ENCODE measurements around the gene KAT6B.

GRCh38 chr10:74822101-74822500 is 4.3 kb upstream of the KAT6B start:
- TF ChIP-seq POLR2AphosphoS5 (IDR thresholded peaks at IDR 0.05; ENCODE audit: low read depth, low read length), result no peak
- no peak for TF ChIP-seq SIN3A (IDR thresholded peaks at IDR 0.05; ENCODE audit: borderline replicate concordance, insufficient read depth, low read length)
- TF ChIP-seq TAF1 (IDR thresholded peaks at IDR 0.05; ENCODE audit: borderline replicate concordance, insufficient read depth, low read length), result no peak
- TF ChIP-seq, protein P1, sequence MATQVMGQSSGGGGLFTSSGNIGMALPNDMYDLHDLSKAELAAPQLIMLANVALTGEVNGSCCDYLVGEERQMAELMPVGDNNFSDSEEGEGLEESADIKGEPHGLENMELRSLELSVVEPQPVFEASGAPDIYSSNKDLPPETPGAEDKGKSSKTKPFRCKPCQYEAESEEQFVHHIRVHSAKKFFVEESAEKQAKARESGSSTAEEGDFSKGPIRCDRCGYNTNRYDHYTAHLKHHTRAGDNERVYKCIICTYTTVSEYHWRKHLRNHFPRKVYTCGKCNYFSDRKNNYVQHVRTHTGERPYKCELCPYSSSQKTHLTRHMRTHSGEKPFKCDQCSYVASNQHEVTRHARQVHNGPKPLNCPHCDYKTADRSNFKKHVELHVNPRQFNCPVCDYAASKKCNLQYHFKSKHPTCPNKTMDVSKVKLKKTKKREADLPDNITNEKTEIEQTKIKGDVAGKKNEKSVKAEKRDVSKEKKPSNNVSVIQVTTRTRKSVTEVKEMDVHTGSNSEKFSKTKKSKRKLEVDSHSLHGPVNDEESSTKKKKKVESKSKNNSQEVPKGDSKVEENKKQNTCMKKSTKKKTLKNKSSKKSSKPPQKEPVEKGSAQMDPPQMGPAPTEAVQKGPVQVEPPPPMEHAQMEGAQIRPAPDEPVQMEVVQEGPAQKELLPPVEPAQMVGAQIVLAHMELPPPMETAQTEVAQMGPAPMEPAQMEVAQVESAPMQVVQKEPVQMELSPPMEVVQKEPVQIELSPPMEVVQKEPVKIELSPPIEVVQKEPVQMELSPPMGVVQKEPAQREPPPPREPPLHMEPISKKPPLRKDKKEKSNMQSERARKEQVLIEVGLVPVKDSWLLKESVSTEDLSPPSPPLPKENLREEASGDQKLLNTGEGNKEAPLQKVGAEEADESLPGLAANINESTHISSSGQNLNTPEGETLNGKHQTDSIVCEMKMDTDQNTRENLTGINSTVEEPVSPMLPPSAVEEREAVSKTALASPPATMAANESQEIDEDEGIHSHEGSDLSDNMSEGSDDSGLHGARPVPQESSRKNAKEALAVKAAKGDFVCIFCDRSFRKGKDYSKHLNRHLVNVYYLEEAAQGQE (IDR thresholded peaks at IDR 0.05; ENCODE audit: insufficient read depth in 1 of 2, low read depth in 2 of 2, low read length in 2 of 2), result no peak
